T-helper 17 cell (primary cell): ENCODE data around the gene P2RY12. TPM values are rescaled to one million over a fixed set of nuclear protein-coding genes. Genes with fewer than 3 reads are reported as not detected.

Source experiments
- ATAC-seq: fragments of 150-1000 bp; cut with Tn5 transposase; 2 replicates; pipeline ENCODE4 v1.10.0; 2021; ENCODE audit warnings: mild to moderate bottlenecking, moderate library complexity
- DNase-seq, 3 donors: peaks; one replicate each; pipeline versions ENCODE4 v3.0.0 to v3.0.0-alpha.2; 2020 to 2021
- H3K9me3 ChIP-seq: one replicate; pipeline ENCODE4 v1.7.0; 2013; ENCODE audit warnings: low read length, mild to moderate bottlenecking; ENCODE audit not compliant: control insufficient read depth, poor library complexity, severe bottlenecking
- H3K27ac Mint-ChIP-seq: one replicate; pipeline ENCODE4 v1.8.0; 2022; ENCODE audit warnings: mild to moderate bottlenecking, moderate library complexity, mixed read lengths
- H3K27me3 Mint-ChIP-seq: one replicate; pipeline ENCODE4 v1.8.0; 2022; ENCODE audit warnings: mixed read lengths
- H3K36me3 Mint-ChIP-seq: one replicate; pipeline ENCODE4 v1.8.0; 2022; ENCODE audit warnings: low read depth, mixed read lengths
- H3K4me1 Mint-ChIP-seq: one replicate; pipeline ENCODE4 v1.8.0; 2022; ENCODE audit warnings: mild to moderate bottlenecking, mixed read lengths
- H3K4me3 Mint-ChIP-seq: one replicate; pipeline ENCODE4 v1.8.0; 2022; ENCODE audit warnings: mild to moderate bottlenecking, moderate library complexity, mixed read lengths
- total RNA-seq, 4 donors: library from RNA in 2 of 4; stranded (reverse) in 2 of 4; gene quantifications; one replicate each; pipeline ENCODE4 v1.2.3 and lab custom pipeline; 2022 to 2026

Gene P2RY12
- total RNA-seq, 2 donors from 2014 or later = 0.62 to 19.8 TPM

GRCh38 chr3:151306168-151306810 is 78.3 kb downstream of the P2RY12 start:
- ATAC-seq (no peak), DNase-seq (no peak)
- no peak overlapping the region for H3K4me3 Mint-ChIP-seq
- H3K27me3 Mint-ChIP-seq = peaks cover 31% of the 10 kb centered on the region
- H3K9me3 ChIP-seq = no peaks in the 10 kb centered on the region
- H3K36me3 Mint-ChIP-seq = peaks cover 2% of the 10 kb centered on the region
- H3K4me1 Mint-ChIP-seq = peaks cover 10% of the 10 kb centered on the region
- no peak overlapping the region for H3K27ac Mint-ChIP-seq

GRCh38 chr3:151305775-151306151 is 78.8 kb downstream of the P2RY12 start:
- ATAC-seq (no peak), DNase-seq (no peak)
- Mint-ChIP-seq H3K4me3 (no peak overlapping the region), H3K36me3 (peaks cover 2% of the 10 kb centered on the region), H3K27me3 (peaks cover 33% of the 10 kb centered on the region), H3K4me1 (peaks cover 10% of the 10 kb centered on the region), H3K27ac (no peak overlapping the region)
- H3K9me3 ChIP-seq = no peaks in the 10 kb centered on the region

- Mint-ChIP-seq H3K27ac (peak overlapping the region; percentile 32), H3K4me3 (no peak overlapping the region), H3K4me1 (peaks cover 10% of the 10 kb centered on the region), H3K36me3 (peaks cover 2% of the 10 kb centered on the region), H3K27me3 (peaks cover 33% of the 10 kb centered on the region)
- H3K9me3 ChIP-seq = no peaks in the 10 kb centered on the region
- DNase-seq = no peak
- peak; percentile 28 for ATAC-seq
Observed at GRCh38 chr3:151305060-151305774, 79.3 kb downstream of the P2RY12 start.

- no peaks in the 10 kb centered on the region for H3K9me3 ChIP-seq
- ATAC-seq (no peak), DNase-seq (no peak)
- H3K4me3 Mint-ChIP-seq = no peak overlapping the region
- H3K27ac Mint-ChIP-seq = no peak overlapping the region
- H3K27me3 Mint-ChIP-seq = peaks cover 42% of the 10 kb centered on the region
- H3K4me1 Mint-ChIP-seq = peaks cover 10% of the 10 kb centered on the region
- H3K36me3 Mint-ChIP-seq = peaks cover 2% of the 10 kb centered on the region
Observed at GRCh38 chr3:151303751-151304150, 80.8 kb downstream of the P2RY12 start.

- no peaks in the 10 kb centered on the region for H3K9me3 ChIP-seq
- no peak for DNase-seq
- Mint-ChIP-seq H3K4me3 (no peak overlapping the region), H3K27me3 (peaks cover 55% of the 10 kb centered on the region), H3K4me1 (peaks cover 10% of the 10 kb centered on the region), H3K27ac (no peak overlapping the region), H3K36me3 (peaks cover 2% of the 10 kb centered on the region)
- ATAC-seq = no peak
Observed at GRCh38 chr3:151301787-151302186, 82.8 kb downstream of the P2RY12 start.

GRCh38 chr3:151300539-151300938 is 84.0 kb downstream of the P2RY12 start:
- no peak overlapping the region for H3K27ac Mint-ChIP-seq
- no peak for DNase-seq
- peaks cover 7% of the 10 kb centered on the region for H3K4me1 Mint-ChIP-seq
- no peak overlapping the region for H3K4me3 Mint-ChIP-seq
- ATAC-seq = no peak
- H3K9me3 ChIP-seq = no peaks in the 10 kb centered on the region
- peaks cover 4% of the 10 kb centered on the region for H3K36me3 Mint-ChIP-seq
- peaks cover 58% of the 10 kb centered on the region for H3K27me3 Mint-ChIP-seq

- Mint-ChIP-seq H3K36me3 (peaks cover 3% of the 10 kb centered on the region), H3K4me1 (no peaks in the 10 kb centered on the region), H3K4me3 (no peak overlapping the region), H3K27ac (no peak overlapping the region), H3K27me3 (peaks cover 64% of the 10 kb centered on the region)
- no peak for ATAC-seq
- no peak for DNase-seq
- no peaks in the 10 kb centered on the region for H3K9me3 ChIP-seq
Observed at GRCh38 chr3:151299006-151299405, 85.5 kb downstream of the P2RY12 start.

GRCh38 chr3:151297429-151297828 is 87.1 kb downstream of the P2RY12 start:
- Mint-ChIP-seq H3K27me3 (peaks cover 59% of the 10 kb centered on the region), H3K27ac (no peak overlapping the region), H3K36me3 (peaks cover 2% of the 10 kb centered on the region), H3K4me1 (no peaks in the 10 kb centered on the region), H3K4me3 (no peak overlapping the region)
- no peaks in the 10 kb centered on the region for H3K9me3 ChIP-seq
- DNase-seq = no peak
- no peak for ATAC-seq

- ATAC-seq (no peak), DNase-seq (no peak)
- Mint-ChIP-seq H3K4me3 (no peak overlapping the region), H3K36me3 (peaks cover 2% of the 10 kb centered on the region), H3K27me3 (peaks cover 53% of the 10 kb centered on the region), H3K27ac (no peak overlapping the region), H3K4me1 (no peaks in the 10 kb centered on the region)
- no peaks in the 10 kb centered on the region for H3K9me3 ChIP-seq
Observed at GRCh38 chr3:151296226-151296625, 88.3 kb downstream of the P2RY12 start.

GRCh38 chr3:151293127-151293526 is 91.4 kb downstream of the P2RY12 start:
- ATAC-seq (no peak), DNase-seq (no peak)
- H3K9me3 ChIP-seq = no peaks in the 10 kb centered on the region
- no peak overlapping the region for H3K27ac Mint-ChIP-seq
- peaks cover 2% of the 10 kb centered on the region for H3K36me3 Mint-ChIP-seq
- no peak overlapping the region for H3K4me3 Mint-ChIP-seq
- peaks cover 39% of the 10 kb centered on the region for H3K27me3 Mint-ChIP-seq
- H3K4me1 Mint-ChIP-seq = no peaks in the 10 kb centered on the region

- Mint-ChIP-seq H3K4me1 (no peaks in the 10 kb centered on the region), H3K4me3 (no peak overlapping the region), H3K27ac (no peak overlapping the region), H3K27me3 (peaks cover 28% of the 10 kb centered on the region), H3K36me3 (no peaks in the 10 kb centered on the region)
- ATAC-seq (no peak), DNase-seq (no peak)
- H3K9me3 ChIP-seq = no peaks in the 10 kb centered on the region
Observed at GRCh38 chr3:151290673-151291072, 93.9 kb downstream of the P2RY12 start.

- no peaks in the 10 kb centered on the region for H3K9me3 ChIP-seq
- peaks cover 19% of the 10 kb centered on the region for H3K27me3 Mint-ChIP-seq
- H3K36me3 Mint-ChIP-seq = no peaks in the 10 kb centered on the region
- H3K27ac Mint-ChIP-seq = no peak overlapping the region
- no peaks in the 10 kb centered on the region for H3K4me1 Mint-ChIP-seq
- H3K4me3 Mint-ChIP-seq = no peak overlapping the region
- DNase-seq (no peak), ATAC-seq (no peak)
Observed at GRCh38 chr3:151289445-151289844, 95.1 kb downstream of the P2RY12 start.
